Neural crest cell (in vitro differentiated cells): ENCODE results near the gene KNCN. TPM values are rescaled to one million over a fixed set of nuclear protein-coding genes. Genes with fewer than 3 reads are reported as not detected.

Experiments used
- DNase-seq: peaks from one replicate; pipeline ENCODE4 v3.0.0; 2021; ENCODE audit warnings: low read depth, mixed read lengths, low spot score
- H3K27ac Mint-ChIP-seq: one replicate; pipeline ENCODE4 v1.8.0; 2021; ENCODE audit warnings: mild to moderate bottlenecking, mixed read lengths; ENCODE audit not compliant: unreplicated experiment
- H3K27me3 Mint-ChIP-seq: 2 replicates; pipeline ENCODE4 v1.8.0; 2021; ENCODE audit warnings: low read depth, mild to moderate bottlenecking, mixed read lengths
- H3K36me3 Mint-ChIP-seq: 2 replicates; pipeline ENCODE4 v1.8.0; 2021; ENCODE audit warnings: low read depth, mild to moderate bottlenecking, mixed read lengths
- H3K4me1 Mint-ChIP-seq: 2 replicates; pipeline ENCODE4 v1.8.0; 2021; ENCODE audit warnings: mixed read lengths
- H3K4me3 Mint-ChIP-seq: one replicate; pipeline ENCODE4 v1.8.0; 2021; ENCODE audit warnings: mild to moderate bottlenecking, mixed read lengths
- H3K9me3 Mint-ChIP-seq: 2 replicates; pipeline ENCODE4 v1.8.0; 2021; ENCODE audit warnings: mixed read lengths
- CTCF ChIP-seq: fragments of 200-600 bp; sonication (generic); conservative IDR thresholded peaks from 2 replicates; pipeline ENCODE4 v1.5.0; 2021; ENCODE audit warnings: antibody characterized with exemption, mild to moderate bottlenecking
- total RNA-seq: library from RNA; stranded (reverse); gene quantifications from 2 replicates; pipeline ENCODE4 v1.2.1, GENCODE V29; 2021

Gene KNCN
- total RNA-seq, 1 donor from 2014 or later = not detected

GRCh38 chr1:46496505-46496904, 54.9 kb downstream of the KNCN start:
- H3K4me1 Mint-ChIP-seq = no peaks in the 10 kb centered on the region
- no peak for DNase-seq
- TF ChIP-seq CTCF = no peak
- no peak overlapping the region for H3K27ac Mint-ChIP-seq
- peaks cover 83% of the 10 kb centered on the region for H3K27me3 Mint-ChIP-seq
- no peaks in the 10 kb centered on the region for H3K9me3 Mint-ChIP-seq
- no peak overlapping the region for H3K4me3 Mint-ChIP-seq
- no peaks in the 10 kb centered on the region for H3K36me3 Mint-ChIP-seq

- Mint-ChIP-seq H3K36me3 (no peaks in the 10 kb centered on the region), H3K4me3 (no peak overlapping the region), H3K27ac (no peak overlapping the region), H3K27me3 (peaks cover 85% of the 10 kb centered on the region), H3K9me3 (no peaks in the 10 kb centered on the region), H3K4me1 (no peaks in the 10 kb centered on the region)
- no peak for DNase-seq
- no peak for TF ChIP-seq CTCF
Observed at GRCh38 chr1:46495778-46496177, 55.7 kb downstream of the KNCN start.

Other genes starting within 250 kb of the KNCN start
- 99.0 and 102 TPM in 2 replicates for gene LRRC41, start 248.0 kb downstream of the KNCN start, total RNA-seq
- 325 and 341 TPM in 2 replicates for gene UQCRH, start 247.9 kb downstream of the KNCN start, total RNA-seq
- 32.7 and 33.3 TPM in 2 replicates for gene NSUN4, start 210.8 kb downstream of the KNCN start, total RNA-seq
- gene FAAH, start 157.3 kb downstream of the KNCN start, total RNA-seq = 16.2 and 17.4 TPM in 2 replicates
- not detected in 2 replicates for gene DMBX1, start 61.8 kb downstream of the KNCN start, total RNA-seq
- 28.0 and 30.9 TPM in 2 replicates for gene MKNK1, start 52.6 kb upstream of the KNCN start, total RNA-seq
- 3.2 and 4.1 TPM in 2 replicates for gene MOB3C, start 65.2 kb upstream of the KNCN start, total RNA-seq
- gene ATPAF1, start 116.7 kb upstream of the KNCN start, total RNA-seq = 67.8 and 69.3 TPM in 2 replicates
- gene TEX38, start 120.2 kb upstream of the KNCN start, total RNA-seq = 0.26 TPM in 1 of 2 replicates, not detected in the other
- gene EFCAB14, start 167.5 kb upstream of the KNCN start, total RNA-seq = 33.1 and 33.2 TPM in 2 replicates
- not detected in 2 replicates for gene CYP4B1, start 247.4 kb upstream of the KNCN start, total RNA-seq